ENCODE results near the gene GPRC5D. TPM values are rescaled to one million over a fixed set of nuclear protein-coding genes. Genes with fewer than 3 reads are reported as not detected.

GPRC5D gene
- total RNA-seq, 1 donor from 2014 or later = not detected

- peak; percentile 56 to 98 for DNase-seq (ENCODE audit: low read depth in 2 of 2)
Observed at GRCh38 chr12:12979731-12980259, 27.8 kb upstream of the GPRC5D start.

- DNase-seq (ENCODE audit: low read depth in 2 of 2) = peak; percentile 20 to 37
Observed at GRCh38 chr12:12979126-12979525, 27.2 kb upstream of the GPRC5D start.

GRCh38 chr12:12977231-12977630, 25.3 kb upstream of the GPRC5D start:
- DNase-seq (ENCODE audit: low read depth in 2 of 2) = no peak

- DNase-seq (ENCODE audit: low read depth in 2 of 2) = peak in 1 of 2 donors; percentile 83
Observed at GRCh38 chr12:12976366-12976765, 24.4 kb upstream of the GPRC5D start.

- DNase-seq (ENCODE audit: low read depth in 2 of 2) = peak; percentile 70 to 72
Observed at GRCh38 chr12:12975322-12976077, 23.5 kb upstream of the GPRC5D start.

GRCh38 chr12:12974211-12974610, 22.2 kb upstream of the GPRC5D start:
- DNase-seq (ENCODE audit: low read depth in 2 of 2) = peak in 1 of 2 donors; percentile 57

GRCh38 chr12:12973019-12973418, 21.0 kb upstream of the GPRC5D start:
- no peak for DNase-seq (ENCODE audit: low read depth in 2 of 2)

- DNase-seq (ENCODE audit: low read depth in 2 of 2) = peak in 1 of 2 donors; percentile 14
Observed at GRCh38 chr12:12965836-12966235, 13.9 kb upstream of the GPRC5D start.

GRCh38 chr12:12964255-12964654, 12.3 kb upstream of the GPRC5D start:
- no peak for DNase-seq (ENCODE audit: low read depth in 2 of 2)

- DNase-seq (ENCODE audit: low read depth in 2 of 2) = no peak
Observed at GRCh38 chr12:12960639-12961209, 8.8 kb upstream of the GPRC5D start.

GRCh38 chr12:12958886-12959285, 6.9 kb upstream of the GPRC5D start:
- no peak for DNase-seq (ENCODE audit: low read depth in 2 of 2)

- no peak for DNase-seq (ENCODE audit: low read depth in 2 of 2)
Observed at GRCh38 chr12:12954878-12955625, 3.1 kb upstream of the GPRC5D start.

GRCh38 chr12:12954356-12954755, 2.4 kb upstream of the GPRC5D start:
- no peak for DNase-seq (ENCODE audit: low read depth in 2 of 2)

GRCh38 chr12:12951504-12951903, 466 bp downstream of the GPRC5D start:
- DNase-seq (ENCODE audit: low read depth in 2 of 2) = no peak

- no peak for DNase-seq (ENCODE audit: low read depth in 2 of 2)
Observed at GRCh38 chr12:12947902-12948301, 4.1 kb downstream of the GPRC5D start.

- DNase-seq (ENCODE audit: low read depth in 2 of 2) = no peak
Observed at GRCh38 chr12:12946686-12947355, 5.1 kb downstream of the GPRC5D start.

GRCh38 chr12:12945591-12945990, 6.4 kb downstream of the GPRC5D start:
- DNase-seq (ENCODE audit: low read depth in 2 of 2) = no peak

- no peak for DNase-seq (ENCODE audit: low read depth in 2 of 2)
Observed at GRCh38 chr12:12943586-12944260, 8.2 kb downstream of the GPRC5D start.

GRCh38 chr12:12941450-12942350, 10.3 kb downstream of the GPRC5D start:
- DNase-seq (ENCODE audit: low read depth in 2 of 2) = no peak

GRCh38 chr12:12939888-12940287, 12.1 kb downstream of the GPRC5D start:
- DNase-seq (ENCODE audit: low read depth in 2 of 2) = no peak
